NCI-H446 (cell line): ENCODE data around the gene FNDC3B.

Experiments used
- DNase-seq, 2 experiments: peaks; one replicate each; lab custom pipeline; 2025; lab: John Stamatoyannopoulos, UW

FNDC3B gene

DNA sequence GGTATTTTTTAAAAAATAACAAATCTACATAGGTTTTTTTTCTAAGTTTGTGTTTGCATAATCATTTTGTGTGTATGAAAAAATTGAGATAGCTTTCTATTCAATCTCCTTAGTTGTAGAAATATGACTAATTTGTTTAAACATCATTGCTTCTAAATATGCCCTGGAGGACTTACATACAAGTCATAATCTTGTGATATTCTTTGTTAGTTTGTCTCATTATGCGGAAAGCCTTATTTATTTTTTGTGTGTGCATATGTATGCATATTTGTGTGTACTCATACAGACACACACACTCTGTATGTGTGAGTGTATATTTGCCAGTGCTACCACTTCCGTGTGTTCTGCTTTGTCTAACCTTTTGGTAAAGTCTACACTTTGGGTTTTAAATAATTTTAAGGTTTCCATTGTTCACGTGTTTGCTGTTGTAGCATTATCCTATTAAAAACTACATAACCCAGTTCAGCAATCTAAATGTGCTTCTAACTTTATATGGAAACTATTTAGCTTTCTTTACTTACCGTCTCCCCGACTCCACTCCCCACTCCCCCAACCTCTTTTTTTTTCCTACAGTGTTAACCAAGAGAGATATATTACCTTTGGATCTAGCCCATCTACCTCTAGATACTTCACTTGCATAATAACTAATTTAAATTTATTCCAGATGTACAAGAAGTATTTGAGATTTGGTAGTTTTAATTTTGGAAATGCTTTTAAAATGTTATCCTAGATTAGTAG lies 111.7 kb downstream of the FNDC3B start:
- DNase-seq = no peak

DNA sequence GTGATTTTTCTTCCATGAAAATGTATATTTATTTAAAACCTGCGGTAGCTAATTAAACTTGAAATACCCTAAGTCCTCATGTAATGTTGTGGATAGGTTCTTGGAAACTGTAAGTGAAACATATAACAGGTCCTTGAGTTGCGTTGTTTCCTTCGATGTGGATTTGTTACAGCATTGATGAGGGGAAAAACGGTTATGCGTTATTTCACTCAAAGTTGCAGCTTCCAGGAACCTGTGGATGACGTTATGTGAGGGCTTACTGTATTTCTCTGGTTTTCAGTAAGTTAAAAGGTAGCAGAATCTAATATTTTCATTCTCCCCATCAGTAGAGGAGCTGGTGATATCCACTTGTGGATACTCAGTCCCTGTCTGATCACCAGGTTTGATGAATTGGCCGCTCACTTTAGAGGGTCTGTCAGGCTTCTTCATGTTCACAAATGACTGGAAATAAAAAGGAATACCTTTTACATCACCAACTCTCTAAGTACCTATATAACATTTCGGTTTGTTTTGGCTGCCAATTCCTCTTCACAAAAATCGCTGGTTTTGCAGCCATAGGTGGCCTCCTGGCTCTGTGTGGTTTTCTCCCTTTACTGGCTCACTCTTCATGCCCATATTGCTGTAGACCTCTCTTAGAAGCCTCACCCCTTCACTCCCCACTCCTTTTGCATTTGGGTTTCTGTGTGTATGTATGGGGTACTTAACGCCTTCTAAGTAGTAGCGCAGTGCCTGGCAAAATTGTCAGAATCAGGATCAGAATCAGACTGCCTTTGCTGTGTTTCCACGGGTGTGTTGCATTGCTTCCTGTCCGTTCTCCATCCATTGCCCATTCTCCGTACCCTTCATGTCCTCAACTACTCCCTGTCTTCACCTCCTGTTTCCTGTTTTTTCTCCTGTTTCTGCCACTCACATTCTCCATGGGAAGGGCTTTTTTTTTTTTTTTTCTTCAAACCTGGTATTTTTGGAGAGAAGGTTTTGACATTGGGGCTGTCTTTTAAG lies 112.6 kb downstream of the FNDC3B start:
- no peak for DNase-seq

DNA sequence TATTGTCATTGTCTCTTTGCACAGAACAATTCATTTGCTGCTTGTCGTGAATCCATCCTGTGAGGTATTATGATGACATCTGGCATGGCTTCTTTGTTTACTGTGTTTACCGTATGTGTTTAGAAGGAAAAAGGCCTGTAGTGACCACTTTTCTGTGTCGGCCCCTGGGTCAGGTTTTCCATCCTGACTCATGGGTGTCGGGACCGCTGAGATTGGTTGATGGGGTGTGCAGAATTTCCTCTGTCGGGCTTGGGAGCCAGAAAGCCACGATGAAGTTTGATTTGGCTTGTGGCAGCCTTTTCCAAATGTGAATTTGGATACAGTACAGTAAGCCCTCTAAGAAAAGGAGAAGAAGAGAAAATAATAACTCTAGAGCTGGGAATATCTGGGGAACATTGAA lies 113.5 kb downstream of the FNDC3B start:
- DNase-seq = peak in 1 of 2 experiments; percentile 41

DNA sequence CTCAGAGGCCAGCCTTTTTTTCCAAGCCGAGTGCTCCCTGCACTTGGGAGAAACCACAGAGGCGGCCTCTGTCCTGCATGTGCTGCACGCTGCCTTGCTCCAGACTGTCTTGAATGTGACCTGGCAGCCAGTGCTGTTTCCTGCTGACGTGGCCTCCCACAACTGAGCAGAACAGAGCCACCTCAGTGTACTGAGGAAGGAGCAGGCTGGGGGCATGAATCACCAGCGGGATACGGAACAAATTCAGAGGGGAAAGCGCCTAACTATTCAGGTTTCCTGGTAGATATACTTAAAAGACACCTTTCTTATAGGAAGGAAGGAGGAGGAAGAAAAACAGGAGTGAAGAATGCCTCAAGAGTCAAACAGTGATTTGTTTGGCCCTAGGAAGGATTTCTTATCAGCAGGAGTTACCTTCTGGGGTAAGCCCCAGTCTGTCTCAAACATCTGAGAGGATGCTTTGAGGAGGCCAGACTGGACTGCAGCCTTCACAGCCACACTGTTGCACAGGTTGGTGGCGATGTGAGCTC lies 114.0 kb downstream of the FNDC3B start:
- DNase-seq = peak in 1 of 2 experiments; percentile 68

DNA sequence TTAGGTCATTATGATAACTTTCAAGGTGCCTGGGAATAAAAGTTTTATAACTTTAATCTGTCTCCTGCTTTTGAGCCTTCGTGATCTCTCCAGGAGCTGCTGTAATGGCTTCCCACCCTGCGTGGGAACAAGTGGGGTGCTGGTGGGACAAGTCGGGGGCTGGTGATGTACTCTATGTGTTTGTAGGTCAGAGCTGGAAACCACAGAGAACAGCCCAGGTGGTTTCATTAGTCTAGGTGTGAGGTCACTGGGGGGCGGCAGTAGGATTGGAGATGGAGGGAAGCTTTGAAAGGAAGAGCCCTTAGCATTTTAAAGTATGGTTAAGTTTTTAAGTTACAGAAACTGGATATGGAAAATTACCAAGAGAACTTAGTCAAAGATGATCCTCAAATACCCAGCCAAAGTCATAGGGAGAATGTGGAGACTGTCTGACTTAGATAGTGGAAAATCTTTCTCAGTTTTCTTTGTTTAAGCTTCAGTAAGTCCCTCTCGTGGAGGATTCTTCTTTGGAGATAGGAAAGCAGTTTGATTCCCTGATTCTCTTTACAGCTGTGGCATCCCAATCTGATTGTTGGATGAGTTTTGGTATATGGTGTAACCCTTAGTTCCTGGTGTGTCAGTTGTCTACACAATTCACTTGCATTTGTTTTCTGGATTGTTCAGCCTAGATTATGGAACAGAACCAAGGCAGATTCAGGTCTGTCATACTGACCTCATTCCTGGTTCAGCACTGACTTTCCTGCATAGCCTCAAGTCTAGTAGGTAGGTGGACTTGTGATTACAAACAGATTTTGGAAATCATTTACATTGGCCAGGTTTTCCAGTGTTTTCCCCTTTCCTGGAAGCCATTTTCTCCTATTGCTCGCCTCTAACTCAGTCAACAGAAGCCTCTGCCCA lies 115.6 kb downstream of the FNDC3B start:
- no peak for DNase-seq

DNA sequence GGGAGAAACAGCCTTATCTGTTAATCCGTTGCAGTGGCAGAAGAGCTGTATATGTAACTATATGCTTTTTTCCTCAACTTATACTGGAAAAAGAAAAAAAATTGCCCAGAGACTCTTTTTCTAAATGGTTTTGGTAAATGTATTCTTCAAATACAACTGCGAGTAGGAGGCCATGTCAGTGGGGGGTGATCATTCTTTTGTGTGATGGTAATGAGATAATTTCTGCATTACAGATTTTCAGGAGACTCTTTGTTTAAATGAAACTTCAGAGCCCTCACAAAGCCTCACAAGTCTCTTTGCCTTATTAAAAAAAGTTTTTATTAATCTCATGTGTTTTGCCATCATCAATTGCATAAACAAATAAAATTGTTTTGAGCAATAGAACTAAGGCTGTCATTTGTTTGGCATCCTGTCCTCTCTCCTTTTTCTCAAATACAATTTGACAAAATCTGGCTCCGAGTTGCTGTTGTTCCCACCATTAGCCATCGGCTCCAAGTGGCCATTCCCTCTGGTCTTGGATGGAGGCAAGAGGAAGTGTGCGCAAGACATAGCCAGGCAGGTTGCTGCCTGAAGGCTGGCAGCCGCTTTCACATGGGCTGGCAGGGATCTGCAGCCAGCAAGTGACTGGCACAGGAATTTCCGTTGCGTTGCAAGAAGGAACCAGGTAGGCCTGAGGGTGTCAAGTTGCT lies 116.7 kb downstream of the FNDC3B start:
- peak; percentile 23 to 69 for DNase-seq

DNA sequence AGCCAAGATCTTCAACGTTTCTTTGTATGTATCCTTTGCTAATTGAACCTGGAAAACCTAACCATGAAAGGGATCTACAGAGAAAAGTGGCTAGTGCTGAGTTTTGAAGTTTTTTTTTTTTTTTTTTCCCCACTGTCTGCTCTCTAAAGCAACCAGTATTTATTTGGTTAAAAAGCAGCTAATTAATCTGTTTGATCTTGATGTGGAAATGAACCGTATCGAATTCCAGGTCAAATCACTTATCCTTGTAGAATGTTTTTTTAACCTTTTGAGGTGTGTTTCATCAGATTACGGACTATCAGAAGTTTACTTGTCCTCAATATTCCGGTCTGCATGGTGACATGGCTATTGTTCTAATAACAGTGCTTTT lies 117.2 kb downstream of the FNDC3B start:
- DNase-seq = no peak

DNA sequence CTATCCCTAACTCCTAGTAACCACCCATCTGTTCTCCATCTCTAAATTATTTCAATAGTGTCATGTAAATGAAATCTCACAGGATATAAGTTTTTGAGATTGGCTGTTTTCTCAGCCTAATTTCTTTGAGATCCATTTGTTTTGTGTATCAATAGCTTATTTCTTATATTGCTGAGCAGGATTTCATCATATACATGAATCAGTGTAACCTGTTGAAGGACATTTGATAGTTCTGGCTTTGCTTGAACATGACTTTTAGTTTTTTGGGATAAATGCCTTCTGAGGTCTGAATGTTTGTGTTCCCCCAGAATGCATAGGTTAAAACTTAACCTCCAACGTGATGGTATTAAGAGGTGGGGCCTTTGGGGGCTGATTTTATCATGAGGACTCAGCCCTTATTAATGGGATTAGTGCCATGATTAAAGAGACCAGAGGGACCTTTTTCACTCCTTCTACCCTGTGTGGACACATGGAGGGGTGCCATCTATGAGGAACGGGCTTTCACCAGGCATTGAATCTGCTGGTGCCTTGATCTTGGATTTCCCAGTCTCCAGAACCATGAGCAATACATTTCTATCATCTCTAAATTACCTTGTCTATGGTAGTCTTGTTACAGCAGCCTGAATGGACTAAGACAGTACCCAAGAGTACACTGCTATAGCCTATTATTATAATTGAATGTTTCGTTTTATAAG lies 118.3 kb downstream of the FNDC3B start:
- DNase-seq = no peak

DNA sequence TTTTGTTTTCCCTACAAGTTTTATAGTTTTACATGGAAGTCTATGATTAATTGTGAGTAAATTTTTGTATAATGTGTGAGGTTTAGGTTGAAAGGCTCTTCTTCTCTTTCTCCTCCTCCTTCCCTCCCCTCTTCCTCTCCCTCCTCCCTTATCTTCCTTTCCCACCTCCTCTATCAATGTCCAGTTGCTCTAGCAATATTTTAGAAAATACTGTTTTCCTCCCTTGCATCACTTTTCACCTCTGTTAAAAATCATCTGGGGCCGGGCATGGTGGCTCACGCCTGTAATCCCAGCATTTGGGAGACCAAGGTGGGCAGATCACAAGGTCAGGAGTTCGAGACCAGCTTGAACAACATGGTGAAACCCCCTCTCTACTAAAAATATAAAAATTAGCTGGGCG lies 119.4 kb downstream of the FNDC3B start:
- DNase-seq = no peak

DNA sequence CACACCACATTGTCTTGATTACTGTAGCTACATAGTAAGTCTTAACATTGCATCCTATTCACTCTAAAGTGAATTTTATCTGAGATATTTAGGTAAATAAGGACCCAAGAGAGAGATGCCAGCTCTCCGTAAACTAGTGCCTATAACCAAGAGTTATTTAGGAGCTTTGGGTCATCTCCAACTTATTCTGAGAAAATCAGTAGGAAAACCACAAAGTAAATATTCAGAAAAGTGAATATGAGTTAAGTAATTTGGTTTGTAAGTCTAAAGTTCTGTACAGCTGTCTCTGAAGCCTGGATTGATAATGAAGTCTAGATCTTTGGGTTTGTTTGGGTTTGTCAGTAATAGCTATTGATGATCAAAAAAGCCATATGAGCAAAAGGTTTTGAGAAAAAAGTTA lies 120.0 kb downstream of the FNDC3B start:
- no peak for DNase-seq

DNA sequence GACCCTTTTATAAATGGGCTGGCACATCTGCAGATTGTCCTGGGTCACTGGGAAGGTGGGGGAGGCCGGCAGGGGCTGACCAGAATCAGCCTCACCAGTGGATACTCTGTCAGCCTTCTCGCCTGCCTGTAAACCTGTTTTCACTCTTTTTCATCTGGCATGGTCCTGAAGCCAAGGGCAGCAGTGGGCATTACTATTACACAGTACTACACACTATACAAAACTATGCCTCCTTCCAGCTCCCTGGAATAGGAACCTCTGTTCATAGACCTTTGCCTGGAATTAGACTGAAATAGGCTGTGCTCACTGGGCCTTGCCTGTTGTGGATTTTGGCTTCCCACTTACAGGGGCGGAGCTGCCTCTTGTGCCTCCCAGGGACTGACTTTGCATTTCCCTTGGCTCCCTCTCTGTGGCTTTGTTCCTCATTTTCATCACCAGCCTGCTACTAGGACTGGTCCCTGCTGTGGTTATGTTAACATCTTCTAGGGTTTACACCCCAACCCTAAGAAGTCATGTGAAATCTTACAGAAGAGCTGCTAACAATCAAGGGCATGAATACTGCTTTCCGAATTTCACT lies 120.7 kb downstream of the FNDC3B start:
- DNase-seq = peak; percentile 41 to 70

DNA sequence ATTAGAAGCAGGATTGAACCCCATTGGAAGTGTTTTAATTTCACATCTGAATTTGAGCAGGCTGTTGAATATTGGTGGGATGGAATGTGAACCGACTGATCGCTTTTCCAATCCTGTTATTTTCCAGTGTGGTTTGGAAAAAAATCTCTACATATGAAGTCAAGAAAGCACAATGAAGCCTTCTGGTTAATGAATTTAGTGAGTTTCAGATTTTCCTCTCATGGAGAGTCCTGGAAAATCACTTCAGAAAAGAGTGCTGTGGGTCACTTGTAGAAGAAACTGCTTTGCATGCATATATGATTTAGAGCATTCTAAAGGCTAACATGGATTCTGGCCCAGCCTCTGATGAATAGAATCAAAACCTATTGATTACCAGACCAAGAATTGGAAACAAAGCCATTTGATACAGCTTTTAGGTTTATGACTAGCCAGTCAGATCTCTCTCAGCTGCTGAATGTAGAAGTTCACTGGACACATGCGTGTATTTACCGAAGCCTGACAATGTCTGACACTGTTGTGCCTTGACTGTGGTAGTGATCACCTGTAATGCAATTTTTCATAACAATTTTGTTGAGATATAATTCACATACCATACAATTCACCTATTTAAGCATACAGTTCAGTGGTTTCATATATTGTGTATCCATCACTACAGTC lies 121.9 kb downstream of the FNDC3B start:
- no peak for DNase-seq

DNA sequence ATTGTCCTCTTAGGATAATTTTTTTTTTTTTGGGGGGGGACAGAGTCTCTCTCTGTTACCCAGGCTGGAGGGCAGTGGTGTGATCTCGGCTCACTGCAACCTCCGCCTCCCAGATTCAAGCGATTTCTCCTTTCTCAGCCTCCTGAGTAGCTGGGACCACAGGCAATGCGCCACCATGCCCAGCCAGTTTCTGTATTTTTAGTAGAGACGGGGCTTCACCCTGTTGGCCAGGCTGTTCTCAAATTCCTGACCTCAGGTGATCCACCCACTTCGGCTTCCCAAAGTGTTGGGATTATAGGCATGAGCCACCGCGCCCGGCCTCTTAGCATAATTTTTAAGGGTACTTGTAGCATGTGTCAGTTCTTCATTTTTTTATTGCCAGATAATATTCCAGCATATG lies 122.6 kb downstream of the FNDC3B start:
- DNase-seq = no peak

DNA sequence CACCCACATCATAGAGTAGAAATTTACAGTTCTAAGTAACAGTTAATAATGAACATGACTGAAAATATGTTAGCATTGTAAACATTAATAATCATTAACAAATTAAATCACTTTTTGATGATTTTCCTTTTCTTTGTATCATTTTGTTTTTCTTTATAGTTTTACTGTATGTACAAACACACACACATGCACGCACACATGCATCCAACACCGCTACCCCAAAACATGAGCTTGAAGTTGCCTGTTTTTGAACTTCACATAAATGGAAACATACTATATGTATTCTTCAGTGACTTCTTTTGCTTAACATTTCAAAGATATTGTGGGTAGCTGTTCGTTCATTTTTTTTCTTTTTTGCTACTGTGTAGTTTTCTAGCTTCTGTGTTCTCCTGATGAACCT lies 123.9 kb downstream of the FNDC3B start:
- DNase-seq = no peak

DNA sequence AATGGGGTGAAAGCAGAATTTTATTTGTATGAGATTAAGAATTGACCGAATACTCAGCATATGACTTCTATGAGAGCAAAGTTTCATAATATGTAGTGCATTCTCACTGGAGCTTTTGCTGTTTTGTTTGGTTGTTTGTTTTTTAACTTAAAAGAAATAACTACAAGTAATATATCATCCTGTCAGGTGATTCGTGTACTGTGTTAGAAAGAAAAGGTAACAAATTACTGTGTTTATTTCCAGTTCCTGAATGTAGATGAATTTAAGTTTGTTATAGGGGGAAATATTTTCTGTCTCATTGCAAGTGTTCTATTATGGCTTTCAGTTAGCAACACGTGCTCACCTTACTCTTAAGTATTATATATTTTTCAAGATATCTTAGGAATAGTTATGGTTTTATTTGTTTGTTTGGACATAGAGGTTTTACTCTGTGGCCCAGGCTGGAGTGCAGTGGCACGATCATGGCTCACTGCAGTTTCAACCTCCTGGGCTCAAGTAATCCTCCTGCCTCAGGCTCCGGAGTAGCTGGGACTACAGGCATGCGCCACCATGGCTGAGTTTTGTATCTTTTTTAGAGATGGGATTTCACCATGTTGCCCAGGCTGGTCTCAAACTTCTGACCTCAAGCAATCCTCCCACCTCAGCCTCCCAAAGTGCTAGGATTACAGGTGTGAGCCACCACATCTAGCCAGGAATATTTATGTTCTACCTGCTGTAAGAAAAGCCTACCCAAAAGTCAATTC lies 125.4 kb downstream of the FNDC3B start:
- no peak for DNase-seq

DNA sequence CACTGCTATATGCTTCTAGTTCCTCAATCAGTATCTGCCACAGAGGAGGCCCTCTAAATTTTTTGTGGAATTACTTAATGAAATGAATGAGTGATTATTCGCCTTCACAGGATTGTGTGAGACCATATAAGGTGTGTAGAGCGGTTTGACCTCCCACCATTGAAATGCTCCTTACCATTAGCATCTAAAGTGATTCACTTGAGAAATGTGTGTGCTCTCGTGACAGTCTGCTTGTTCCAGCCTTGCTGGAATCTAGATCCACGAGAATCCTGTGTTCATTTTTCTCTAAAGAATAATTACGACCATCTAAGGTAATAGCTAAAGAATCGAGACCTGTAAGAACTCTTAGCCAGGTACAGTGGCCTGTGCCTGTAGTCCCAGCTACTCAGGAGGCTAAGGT lies 126.9 kb downstream of the FNDC3B start:
- DNase-seq = no peak

DNA sequence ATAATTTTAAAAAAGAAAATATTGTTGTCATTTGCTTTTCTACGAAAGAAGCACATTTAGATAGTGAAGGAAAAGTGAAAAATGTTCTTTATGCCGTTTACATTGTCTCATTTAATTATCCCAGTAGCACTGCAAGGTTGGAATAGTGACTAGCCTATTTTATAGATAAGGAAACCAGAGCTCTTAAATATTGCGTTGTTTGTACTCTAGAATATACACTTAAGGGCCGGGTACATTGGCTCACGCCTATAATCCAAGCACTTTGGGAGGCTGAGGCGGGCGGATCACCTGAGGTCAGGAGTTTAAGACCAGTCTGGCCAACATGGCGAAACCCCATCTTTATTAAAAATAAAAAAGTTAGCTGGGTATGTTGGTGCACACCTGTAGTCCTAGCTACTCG lies 127.5 kb downstream of the FNDC3B start:
- no peak for DNase-seq

DNA sequence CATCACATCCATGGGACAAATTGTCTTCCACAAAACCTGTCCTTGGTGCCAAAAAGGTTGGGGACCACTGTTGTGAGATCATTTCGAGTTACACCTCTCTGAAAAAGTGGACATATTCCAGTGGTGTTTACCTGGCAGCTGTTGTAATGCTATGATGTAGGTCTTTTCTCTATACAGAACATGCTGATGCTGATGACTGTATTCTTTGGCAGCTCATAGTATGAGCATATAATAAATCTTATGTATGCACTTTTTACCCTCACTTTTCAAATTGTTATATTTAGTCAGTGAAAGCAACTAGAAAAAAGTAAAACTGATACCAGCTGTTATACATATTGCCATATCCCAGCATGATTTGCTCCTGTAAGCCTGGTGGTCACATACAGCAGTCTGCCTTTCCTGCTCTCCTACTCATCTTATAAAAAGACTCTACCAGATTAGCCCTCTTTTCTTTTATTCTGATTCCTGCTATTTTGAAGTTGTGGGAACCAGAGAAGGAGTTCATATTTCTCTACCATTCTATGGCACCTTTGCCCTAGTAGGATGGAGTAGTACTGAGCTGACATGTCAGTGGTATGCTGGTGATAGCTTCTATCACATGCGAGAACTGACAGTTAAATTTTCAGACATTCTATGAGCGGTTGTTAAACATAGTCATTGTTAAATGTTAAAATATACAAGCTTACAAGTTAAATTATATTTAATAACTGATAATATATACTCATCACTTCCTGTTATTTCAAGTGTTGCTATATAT lies 128.7 kb downstream of the FNDC3B start:
- DNase-seq = no peak
